ENCODE data around the gene TBXA2R.
"Not testable (repeated sequence)": the region's sequence is repeated elsewhere in the genome, so short reads cannot be mapped to it uniquely, and the experiment has no call there.

TBXA2R gene

GRCh38 chr19:3570606-3571011, 36.1 kb downstream of the TBXA2R start:
- Histone ChIP-seq H3K36me3 (peaks cover 11% of the 10 kb centered on the region), H3K27me3 (ENCODE audit: insufficient read depth, low read depth, severe bottlenecking) (no peaks in the 10 kb centered on the region), H3K4me3 (ENCODE audit: low read depth, low read length) (no peak overlapping the region), H3K9me3 (ENCODE audit: severe bottlenecking) (no peaks in the 10 kb centered on the region), H3K27ac (no peak overlapping the region)
- no peak for TF ChIP-seq CTCF (IDR thresholded peaks at IDR 0.05; ENCODE audit: low read depth, low read length)
- no peak for DNase-seq

GRCh38 chr19:3570042-3570441, 36.6 kb downstream of the TBXA2R start:
- not testable (repeated sequence) for H3K27me3 ChIP-seq (ENCODE audit: insufficient read depth, low read depth, severe bottlenecking); H3K36me3 ChIP-seq; DNase-seq; H3K9me3 ChIP-seq (ENCODE audit: severe bottlenecking); H3K4me3 ChIP-seq (ENCODE audit: low read depth, low read length); H3K27ac ChIP-seq

DNA sequence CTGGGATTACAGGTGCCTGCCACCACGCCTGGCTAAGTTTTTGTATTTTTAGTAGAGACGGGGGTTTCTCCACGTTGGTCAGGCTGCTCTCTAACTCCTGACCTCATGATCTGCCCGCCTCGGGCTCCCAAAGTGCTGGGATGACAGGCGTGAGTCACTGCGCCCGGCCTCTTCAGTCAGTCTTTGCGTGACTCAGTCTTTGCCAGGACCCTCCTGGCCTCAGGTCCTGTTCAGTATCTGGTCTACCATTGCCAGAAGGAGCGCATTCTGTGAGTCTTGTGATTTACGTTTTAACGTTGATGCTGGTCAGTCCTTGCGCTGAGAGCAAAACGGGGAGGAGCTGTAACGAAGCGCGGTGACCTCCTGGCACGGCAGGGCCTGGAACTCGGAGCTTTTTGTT, 41.5 kb downstream of the TBXA2R start:
- no peak for TF ChIP-seq CTCF (IDR thresholded peaks at IDR 0.05; ENCODE audit: low read depth, low read length)
- DNase-seq, result no peak

GRCh38 chr19:3563709-3564524, 42.8 kb downstream of the TBXA2R start:
- Histone ChIP-seq H3K27ac (no peak overlapping the region), H3K36me3 (no peaks in the 10 kb centered on the region), H3K9me3 (ENCODE audit: severe bottlenecking) (no peaks in the 10 kb centered on the region)

More for the DNA sequence above, 41.5 kb downstream of the TBXA2R start:
- no peaks in the 10 kb centered on the region for H3K27me3 ChIP-seq (ENCODE audit: insufficient read depth, low read depth, severe bottlenecking)
- no peaks in the 10 kb centered on the region for H3K9me3 ChIP-seq (ENCODE audit: severe bottlenecking)
- H3K36me3 ChIP-seq, result no peaks in the 10 kb centered on the region
- H3K4me3 ChIP-seq (ENCODE audit: low read depth, low read length), result no peak overlapping the region
- H3K27ac ChIP-seq, result no peak overlapping the region

DNA sequence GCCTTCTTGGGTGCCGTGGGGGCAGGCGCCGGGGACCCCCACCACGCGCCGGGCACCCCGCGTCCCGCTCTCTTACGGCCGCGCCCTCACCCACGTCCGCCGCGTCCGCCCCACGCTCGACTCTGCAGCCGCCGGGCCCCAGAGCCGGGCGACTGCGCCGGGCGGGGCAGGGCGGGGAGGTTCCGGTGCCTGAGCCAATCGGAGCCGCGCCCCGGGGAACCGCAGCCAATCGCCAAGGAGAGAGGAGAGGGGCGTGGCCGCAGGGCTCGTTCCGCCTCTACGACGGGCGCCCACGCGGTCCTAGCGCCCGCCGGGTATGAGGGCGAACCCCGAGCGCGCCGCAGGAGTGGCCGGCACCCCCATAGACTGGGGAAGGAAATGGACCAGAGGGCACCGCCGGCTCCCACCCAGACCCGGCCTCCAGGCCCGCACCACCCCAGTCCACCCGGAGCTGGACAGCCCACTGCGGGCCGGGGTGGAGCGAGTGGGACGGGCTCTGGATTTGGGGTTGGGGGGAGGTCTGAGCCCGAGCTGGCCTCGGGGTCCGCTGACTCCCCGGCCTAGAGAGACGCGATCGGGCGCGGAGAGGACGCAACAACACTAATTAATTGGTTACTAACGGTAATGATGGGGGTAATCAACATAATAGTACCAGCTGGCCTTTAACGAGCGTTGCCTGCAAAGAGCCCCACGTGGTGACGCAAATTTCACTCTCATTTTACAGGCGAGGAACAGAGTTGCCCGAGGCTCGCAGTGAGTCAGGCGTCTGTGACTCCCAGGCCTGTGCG, 49.0 kb downstream of the TBXA2R start, which contains the start of gene MFSD12:
Gene MFSD12 (minus strand): TSS at position 126 of the 788 bp plus-strand sequence. CDS start 183 bp downstream, outside the sequence.
- no peaks in the 10 kb centered on the region for H3K9me3 ChIP-seq (ENCODE audit: severe bottlenecking)
- peak within 1 kb of the TSS; percentile 70 for H3K4me3 ChIP-seq (ENCODE audit: low read depth, low read length)
- no peaks in the 10 kb centered on the region for H3K27me3 ChIP-seq (ENCODE audit: insufficient read depth, low read depth, severe bottlenecking)
- 0 out of 2 replicates have a peak, but pooled peaks have one; percentile 5 for TF ChIP-seq CTCF (IDR thresholded peaks at IDR 0.05; ENCODE audit: low read depth, low read length)
- peak within 1 kb of the TSS; percentile 82 for H3K27ac ChIP-seq
- no peaks in the 10 kb centered on the region; the same call in 1 of the 2 replicates for H3K36me3 ChIP-seq
- peak; percentile 95 for DNase-seq

More at GRCh38 chr19:3563709-3564524, 42.8 kb downstream of the TBXA2R start:
- TF ChIP-seq CTCF (IDR thresholded peaks at IDR 0.05; ENCODE audit: low read depth, low read length), result no peak
- no peaks in the 10 kb centered on the region for H3K27me3 ChIP-seq (ENCODE audit: insufficient read depth, low read depth, severe bottlenecking)
- DNase-seq, result no peak
- no peak overlapping the region for H3K4me3 ChIP-seq (ENCODE audit: low read depth, low read length)

GRCh38 chr19:3556978-3557460, 49.7 kb downstream of the TBXA2R start:
- Histone ChIP-seq H3K36me3 (no peaks in the 10 kb centered on the region; the same call in 1 of the 2 replicates), H3K27me3 (ENCODE audit: insufficient read depth, low read depth, severe bottlenecking) (no peaks in the 10 kb centered on the region), H3K4me3 (ENCODE audit: low read depth, low read length) (peak overlapping the region; percentile 70), H3K27ac (no peak overlapping the region; the same call in 1 of the 2 replicates), H3K9me3 (ENCODE audit: severe bottlenecking) (no peaks in the 10 kb centered on the region)
- TF ChIP-seq CTCF (IDR thresholded peaks at IDR 0.05; ENCODE audit: low read depth, low read length), result peak; percentile 12; the same call in 1 of the 2 replicates
- peak; percentile 47 for DNase-seq

All from WERI-Rb-1 (cell line).